ENCODE measurements around the gene NECTIN1.

Gene NECTIN1

DNA sequence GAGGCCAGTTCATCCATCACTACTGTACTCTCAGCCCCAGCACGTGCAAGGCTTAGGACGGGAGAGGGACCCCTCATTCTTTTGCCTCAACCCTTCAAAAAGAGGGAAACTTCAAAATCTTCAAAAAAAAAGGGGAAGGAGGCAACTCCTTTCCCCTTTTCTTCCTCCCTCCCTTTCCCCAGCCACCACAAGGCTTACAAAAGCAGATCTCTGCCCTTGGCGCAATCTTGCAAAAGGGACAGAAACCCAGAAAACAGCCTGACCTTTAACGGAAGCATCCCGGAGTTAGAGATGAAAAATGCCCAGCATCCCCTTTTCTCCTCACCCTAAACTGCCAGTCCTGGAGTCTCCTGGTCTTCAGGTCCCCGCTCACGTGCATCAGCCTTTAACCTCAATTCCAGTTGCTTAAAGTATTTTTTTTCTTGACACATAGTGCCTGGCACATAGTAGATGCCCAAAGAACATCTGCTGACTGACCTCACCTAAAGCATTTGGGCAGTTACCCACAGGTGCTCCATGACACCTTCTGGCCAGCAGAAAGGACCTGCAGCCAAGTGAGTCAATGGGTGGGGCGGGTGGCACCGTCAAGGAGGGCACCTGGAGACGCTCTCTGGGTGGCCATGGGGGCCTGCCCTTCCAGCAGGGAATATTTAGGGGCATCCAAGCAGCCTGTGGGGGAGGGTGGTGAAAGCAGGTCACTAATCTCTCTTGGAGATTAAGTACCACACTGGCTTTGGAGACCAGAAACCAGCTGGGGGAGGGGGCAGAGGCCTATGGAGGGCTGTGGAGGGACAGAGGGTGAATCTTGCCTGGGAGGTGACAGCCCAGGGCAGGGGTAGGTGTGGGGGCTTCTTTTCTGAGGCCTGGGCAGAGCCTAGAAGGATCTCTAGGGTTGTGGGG is 16.3 kb downstream of the NECTIN1 start:
- no peak for DNase-seq

DNA sequence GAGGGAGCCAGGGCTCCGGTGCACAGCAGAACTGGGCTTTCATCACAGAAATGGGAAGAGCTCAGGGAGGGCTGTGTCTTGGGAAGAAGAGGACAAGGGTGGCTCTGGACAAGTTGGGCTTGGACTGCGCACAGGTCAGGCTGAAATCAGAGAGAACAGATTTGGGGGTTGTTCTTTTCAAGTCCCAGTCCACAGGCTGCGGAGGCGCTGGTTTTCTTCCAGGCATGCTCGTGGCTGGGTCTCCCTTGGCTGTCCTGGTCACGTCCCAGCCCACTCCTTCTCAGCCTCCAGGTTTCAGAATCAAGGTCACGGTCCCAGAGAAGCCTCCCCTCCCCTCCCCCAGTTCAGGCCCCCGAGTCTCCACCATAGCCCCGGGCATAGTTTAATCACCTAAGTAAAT is 17.0 kb downstream of the NECTIN1 start:
- no peak for DNase-seq

DNA sequence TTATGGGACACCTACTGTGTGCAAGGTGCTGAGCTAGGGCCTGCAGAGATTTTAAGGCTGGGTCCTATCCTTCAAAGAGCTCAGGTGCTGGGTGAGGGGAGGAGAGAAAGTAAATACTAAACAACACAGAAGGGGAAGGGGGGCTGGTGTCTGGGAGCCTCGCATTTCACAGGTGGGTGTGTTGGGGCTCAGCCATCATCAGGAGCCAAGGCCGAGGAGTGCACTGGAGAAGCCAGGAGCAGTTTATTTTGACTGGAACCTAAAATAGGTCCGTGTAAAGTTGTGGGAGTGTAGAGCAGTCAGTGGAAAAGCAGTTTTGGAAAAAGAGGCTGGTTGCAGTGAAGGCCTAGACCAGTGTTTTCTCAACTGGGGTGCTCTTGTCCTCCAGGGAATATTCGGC is 17.5 kb downstream of the NECTIN1 start:
- DNase-seq, result no peak

DNA sequence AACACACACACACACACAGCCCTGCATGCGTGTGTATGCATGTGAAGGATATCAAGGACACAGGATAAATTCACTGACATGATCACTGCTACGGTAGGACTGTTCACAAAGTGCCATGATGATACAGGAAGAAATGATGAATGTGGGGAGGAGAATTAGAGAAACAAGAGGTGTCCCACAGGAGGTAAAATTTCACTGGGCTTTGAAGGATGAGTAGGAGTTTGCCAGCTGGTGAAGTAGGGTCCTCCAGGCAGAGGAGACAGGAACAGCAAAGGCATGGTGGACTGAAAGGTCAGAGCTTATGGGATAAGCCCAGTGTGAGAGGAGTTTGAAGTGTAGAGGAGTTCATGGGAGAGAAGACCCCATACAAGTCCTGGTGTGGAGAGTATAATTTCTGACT is 18.6 kb downstream of the NECTIN1 start:
- no peak for DNase-seq

DNA sequence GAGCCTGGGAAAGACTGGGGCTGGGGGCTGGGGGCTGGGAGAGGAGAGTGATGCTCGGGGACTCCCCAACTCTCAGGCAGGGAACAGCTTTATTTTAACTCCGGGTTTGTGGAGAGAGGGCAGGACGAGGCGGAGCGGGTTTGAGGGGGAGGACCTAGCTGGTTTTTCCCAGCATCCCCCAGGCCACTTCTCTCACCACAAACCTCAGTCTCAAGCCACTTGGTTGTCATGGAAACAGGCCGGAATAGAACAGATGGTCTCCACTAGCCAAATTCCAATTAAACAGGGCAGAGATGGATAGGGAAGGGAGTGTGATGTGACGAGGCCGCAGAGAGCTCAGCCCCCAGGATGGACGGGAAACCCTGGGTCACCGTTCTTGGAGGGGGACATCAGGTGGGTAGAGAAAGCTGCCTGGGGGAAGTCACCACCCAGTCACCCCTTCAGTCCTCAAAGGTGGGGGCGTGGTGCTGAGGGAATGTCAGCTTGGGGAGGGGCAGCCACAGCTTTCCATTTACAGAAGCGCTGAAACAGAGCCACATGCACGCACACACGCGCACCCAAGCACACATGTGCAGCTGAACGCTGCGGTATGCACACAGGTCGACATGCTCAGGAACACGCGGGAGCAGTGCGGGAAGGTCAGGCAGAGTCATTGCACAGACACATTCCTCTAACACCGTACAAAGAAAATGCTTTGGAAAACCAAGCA is 19.2 kb downstream of the NECTIN1 start:
- peak; percentile 90 for DNase-seq

DNA sequence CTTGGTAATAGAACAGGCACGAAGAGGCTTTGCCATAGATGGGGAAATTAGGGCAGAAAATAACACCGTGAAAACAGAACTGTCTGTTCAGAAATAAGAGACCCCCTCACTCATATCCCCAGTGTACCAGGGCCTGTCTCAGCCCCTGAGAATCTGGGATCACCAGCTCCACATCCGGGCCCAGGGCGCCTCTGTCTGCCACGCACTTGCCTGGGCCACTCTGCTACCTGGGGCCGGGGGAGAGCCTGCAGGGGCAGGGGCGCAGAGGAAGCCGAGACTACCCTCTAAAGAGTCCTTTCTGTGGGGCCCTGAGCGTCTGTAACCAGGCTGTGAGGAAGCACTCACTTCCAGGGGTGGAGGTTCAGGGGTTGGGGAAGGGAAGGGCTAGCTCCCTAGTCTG is 19.8 kb downstream of the NECTIN1 start:
- DNase-seq, result no peak

DNA sequence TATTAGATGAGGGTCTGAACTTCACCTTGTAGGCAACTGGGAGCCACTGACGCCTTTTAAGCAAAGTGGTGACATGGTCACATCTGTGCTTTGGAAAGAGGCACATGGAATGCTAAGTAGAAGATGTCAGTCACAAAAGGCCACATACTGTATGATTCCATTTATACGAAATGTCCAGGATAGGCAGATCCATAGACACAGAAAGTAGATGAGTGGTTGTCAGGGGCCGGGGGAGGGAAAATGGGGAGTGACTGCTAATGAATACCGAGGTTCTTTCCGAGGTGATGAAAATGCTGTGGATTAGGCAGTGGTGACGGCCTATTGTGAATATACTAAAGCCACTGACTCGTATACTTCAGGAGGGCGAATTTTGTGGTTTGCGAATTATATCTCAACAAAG is 20.6 kb downstream of the NECTIN1 start:
- no peak for DNase-seq

DNA sequence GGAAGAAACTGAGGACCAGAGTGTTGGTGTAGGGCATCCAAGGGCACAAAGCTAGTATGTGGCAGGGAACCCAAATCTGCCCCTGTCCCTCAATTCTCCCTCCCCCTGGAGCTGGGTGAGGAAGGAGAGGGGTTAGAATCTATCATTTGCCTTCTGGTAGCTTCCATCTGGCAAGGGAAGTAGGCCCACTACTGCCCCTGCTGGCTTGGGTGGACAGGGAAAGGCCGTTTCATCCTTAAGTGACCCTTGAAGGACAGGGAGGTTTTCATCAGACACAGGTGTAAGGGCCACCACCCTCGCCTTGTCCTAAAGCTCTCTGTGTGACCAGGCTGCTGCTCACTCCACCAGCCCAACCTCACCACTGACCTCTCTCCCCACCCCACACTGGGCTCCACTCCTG is 22.1 kb downstream of the NECTIN1 start:
- DNase-seq, result no peak

DNA sequence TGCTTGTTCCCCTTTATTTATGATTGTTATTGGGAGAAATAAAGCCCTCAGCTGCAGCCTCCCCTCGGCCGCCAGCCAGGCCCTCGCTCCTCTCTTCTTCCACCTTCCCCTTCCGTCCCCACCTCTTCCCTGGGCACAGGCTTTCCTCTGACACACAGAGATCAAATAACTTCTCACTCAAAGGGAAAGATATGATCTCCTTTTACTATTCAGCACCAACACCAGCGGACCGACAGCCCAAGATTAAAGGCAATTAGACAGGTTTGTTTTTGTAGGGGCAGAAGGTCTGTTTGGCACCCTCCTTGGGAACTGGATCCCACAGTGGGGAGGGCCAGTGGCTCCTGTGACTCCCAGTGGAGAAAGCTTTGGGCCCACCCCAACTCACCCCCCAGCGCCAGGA is 23.0 kb downstream of the NECTIN1 start:
- peak; percentile 73 for DNase-seq

DNA sequence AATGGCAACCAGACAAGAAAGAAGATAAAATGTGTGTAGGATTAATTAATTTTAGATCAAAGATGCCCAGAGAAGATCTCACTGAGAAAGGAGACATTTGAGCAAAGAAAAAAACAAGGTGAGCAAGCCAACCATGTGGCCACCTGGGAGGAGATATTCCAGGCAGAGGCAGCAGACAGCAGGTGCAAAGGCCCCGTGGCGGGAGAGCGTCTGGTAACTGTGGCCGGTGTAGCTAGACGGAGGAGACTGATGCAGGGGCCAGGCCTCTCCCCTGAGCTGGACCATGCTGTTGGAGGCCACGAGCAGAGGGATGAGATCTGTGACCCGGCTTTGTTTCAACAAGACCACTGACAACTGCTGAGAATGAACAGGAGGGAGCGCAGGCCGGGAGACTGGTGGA is 23.6 kb downstream of the NECTIN1 start:
- DNase-seq, result no peak

DNA sequence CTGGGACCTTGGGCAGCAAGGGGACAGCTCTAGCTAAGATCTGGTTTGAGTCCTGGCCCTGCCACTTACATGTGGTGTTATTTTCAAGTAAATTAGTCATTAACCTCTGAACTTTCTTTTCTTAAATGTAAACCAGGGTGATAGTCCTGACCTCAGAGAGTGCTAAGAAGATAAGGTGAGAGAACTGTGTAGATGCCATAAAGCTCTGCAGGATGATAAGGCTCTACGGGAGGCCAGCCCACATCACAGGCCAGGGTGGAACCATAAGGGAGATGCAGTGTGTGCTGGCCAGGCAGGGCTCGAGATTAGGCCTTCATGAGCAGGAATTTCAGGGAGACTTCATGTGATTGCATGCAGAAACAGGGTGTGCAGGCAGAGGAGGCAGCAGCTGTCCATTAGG is 24.2 kb downstream of the NECTIN1 start:
- DNase-seq, result no peak

DNA sequence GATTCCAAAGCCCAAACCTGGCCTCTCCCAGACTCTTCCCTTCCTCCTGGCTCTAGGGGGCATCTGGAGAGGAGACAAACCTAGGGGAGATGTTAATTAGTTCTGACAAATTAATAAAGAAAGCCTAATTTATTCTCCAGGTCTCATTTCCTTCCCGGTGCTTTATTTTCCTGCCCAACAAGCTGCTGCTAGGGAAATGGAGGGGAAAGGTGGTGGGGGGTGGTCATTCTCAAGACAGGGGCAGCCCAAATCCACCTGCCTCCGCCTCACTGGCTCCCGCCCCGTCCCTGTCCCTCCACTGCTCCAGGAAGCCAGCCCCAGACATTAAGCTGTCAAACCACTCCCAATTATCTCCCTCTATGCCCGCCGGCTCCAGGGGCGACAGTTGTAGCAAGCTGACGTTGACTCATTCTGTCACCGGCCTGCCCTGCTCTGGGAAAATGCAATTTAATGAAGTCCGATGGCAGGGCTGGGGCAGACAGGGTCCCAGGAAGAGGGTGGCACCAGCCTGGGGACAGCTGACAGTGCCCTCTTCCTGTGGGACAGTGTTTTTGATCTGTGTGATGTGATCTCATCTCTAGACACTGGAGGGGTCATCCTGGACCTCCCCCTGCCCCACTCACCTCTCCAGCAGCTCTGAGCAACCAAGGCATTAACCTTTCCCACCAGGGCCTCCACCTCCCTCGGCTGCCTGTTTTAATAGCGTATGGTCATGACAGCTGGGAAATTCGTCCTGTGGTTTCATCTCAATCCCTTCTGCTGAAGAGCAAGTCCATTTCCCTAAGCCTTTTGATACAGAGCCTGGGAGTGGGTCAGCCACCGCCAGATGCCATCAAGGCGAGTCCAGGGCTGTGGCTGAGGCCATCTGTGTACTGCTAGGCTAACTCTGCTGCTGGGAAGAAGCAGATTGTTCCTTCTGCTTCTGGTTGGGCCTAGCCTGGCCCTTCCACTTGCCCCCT is 27.1 kb downstream of the NECTIN1 start:
- DNase-seq, result peak; percentile 88

DNA sequence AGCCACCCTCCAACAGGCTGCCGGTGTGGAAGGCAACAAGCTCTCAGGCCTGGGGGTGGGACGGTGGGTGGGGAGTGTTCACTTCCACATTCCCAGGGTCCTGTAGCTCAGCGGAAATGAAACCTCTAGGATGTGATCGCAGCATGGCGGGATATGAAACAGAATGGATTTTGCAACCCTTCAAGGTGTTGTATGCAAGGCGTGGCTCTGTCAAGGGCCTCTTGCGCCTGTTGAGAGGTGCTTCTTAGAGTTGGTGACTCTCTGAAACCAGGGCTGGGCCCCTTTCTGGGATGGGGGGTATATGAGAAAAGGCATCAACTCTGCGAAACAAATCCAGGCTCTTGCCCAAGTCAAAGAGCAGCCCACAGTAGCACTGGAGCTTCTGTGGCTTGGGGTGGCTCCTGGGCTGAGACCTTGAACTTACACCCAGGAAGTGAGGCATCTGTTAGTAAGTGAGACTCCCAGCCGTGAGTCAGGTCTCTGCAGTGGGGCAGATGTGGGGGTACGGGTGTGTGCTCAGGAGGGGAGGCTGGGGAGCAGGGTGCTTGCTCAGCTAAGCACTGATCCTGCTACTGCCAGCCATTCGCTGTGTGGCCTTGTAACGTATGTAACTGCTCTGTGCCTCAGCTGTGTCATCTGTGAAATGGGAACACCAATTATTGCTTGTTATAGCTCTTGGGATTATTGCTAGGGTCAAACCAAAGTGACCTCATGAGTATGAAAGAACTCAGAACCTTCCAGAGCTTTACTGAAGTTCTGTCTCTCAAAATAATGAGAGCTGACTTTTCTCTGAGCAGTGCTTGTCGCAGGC is 28.3 kb downstream of the NECTIN1 start:
- DNase-seq, result no peak

DNA sequence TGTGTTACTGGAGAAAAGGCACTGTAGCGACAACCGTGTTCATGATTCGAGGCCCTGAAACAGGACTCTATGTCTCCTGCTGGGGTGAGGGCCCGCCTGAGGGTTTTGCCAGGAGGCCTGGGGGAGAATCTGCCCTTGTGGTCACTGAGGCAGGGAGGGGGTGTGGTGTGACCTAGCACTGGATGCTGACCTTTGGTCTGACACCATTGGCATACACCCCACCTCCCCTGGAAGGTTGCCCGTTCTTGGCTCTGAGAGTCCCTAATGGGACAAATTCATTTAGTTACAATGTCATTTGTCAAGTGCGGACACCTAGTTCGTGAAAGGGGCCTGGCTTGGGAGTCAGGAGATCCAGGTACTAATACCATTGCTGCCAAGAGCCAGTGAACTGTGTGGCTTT is 29.0 kb downstream of the NECTIN1 start:
- no peak for DNase-seq

DNA sequence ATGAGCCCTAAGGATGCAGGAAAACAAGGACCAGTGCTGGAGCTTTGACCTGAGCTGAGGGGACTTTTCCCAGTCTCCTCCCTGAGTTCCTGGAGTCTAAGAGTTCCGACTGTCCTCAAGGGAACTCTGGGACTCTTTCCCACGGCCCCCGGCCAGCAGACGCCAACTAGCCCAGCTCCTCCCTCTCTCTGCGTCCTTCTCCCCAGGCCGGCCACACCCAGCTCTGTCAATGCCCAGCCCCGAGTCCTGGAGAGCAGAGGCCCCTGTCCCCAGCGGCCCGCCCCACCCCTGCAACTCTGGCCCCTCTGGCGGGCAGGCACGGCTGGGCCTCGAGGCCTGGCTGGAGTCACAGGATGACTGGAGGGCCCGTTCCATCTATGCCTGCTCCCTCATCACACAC is 29.8 kb downstream of the NECTIN1 start:
- no peak for DNase-seq

DNA sequence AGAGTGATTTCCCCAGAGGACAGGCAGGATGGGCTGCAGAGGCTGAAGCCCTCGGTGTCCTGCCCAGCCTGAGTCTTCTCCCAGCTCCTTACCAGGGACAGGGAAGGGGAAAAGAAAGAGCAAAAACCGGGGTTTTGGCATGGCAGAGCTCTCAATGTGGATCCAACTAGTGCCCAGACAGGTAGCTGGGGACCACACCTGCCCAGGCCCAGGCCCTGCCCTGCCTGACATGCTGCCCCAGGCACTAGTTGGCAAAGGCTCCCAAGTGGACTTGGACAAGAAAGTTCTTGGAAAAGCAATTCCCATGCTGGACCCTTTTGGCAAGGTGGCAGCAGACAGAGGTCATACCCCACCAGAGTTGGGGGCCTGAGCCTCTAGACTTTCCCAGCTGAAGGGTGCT is 31.1 kb downstream of the NECTIN1 start:
- no peak for DNase-seq

DNA sequence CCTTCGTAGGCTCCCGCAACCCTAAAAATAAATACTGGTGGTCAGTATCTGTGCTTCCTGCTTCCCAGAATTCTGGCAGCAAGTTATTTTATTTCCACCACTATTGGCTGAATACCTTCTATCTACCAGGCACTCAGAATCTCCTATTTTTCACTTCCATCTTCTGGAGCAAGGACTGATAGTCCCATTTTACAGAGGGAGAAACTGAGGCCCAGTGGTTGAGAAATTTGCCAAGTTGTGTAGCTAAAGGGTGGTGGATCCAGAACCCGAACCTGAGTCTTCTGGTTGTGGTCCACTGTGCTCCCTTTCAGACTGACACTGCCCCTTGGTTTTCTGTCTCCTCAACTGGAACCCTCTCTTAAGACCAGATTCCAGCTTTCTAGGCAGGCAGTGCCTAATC is 31.6 kb downstream of the NECTIN1 start:
- DNase-seq, result no peak

DNA sequence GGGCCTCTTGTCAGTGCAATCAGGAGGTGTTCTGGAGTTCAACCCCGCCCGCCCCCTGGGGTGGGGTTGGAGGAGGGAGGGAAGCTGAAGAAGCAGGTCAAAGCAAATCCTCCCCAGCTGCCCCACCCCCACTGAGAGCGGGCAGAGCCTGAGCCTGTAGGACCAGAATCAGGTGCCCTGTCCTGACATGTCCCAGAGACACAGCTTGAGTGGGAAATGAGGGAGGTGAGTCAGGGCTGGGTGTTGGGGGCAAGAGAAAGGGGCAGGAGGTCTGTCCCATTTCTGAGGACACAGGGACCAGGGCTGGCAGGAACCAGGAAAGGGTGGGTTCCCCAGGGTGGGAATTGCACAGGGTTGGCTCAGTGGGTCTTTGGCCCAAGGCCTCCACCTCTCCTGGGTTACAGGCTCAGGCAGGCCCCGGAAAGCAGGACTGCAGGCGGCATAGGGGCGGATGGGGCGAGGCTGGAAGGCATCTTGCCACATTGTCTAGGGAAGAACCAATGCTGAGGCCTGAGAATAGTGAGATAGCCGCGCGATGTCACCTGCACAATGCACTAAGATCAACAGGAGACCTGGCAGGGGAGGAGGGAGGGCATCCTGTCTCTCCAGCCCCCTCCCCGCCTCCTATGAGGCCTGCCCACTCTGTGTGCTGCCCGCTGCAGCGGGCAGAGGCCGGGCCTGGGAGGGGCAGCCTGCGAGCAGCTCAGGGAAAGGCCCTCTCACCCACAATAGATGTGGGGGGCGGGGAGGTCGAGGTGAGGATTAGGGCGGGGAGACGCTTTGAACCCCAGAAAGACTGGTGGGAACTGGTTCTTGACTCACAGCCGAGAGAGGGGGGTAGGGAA is 32.4 kb downstream of the NECTIN1 start:
- no peak for DNase-seq

DNA sequence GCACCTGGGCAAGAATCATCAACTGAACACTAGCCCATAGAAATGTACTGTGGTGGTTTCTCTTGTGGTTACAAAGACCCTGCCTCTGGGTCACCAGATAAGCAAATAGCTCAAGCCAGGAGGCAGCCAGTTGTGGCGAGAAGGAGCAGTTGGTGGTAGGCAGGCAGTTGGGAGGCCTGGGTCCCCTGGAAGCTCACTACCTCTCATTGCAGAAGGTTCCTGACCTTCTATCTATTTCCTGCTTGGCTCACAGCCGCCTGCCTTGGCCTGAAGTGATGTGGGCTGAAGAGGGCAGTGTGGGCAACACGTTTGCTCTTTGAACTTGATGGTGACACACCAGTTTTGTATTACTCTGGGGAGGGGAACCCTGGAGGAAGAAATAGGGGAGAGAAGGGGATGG is 34.7 kb downstream of the NECTIN1 start:
- DNase-seq, result no peak

DNA sequence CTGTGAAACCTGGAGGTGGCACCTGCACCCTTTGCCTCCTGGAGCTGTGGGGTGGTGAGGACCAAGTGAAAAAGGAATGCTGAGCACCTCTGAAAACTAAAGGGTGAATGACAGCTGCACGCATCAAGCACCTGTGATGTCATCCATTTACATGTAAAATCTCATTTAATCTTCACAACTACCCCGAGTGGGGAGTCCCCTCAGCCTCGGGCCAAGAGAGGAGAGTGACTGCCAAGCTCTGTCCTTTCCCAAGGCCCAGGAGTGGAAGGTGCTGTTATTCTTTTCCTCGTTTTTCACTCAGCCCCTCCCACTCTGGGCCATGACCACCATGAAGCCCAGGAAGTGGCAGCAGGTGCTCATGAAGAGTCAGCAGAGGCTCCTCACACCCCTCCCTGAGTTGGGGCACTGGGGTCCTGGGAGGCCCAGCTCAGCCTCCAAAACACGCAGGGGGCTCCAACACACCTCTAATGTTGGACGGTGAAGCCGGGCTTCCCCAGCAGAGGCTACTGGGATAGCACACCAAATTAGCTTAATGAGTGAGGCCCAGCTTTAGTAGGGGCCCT is 35.7 kb downstream of the NECTIN1 start:
- DNase-seq, result no peak

DNA sequence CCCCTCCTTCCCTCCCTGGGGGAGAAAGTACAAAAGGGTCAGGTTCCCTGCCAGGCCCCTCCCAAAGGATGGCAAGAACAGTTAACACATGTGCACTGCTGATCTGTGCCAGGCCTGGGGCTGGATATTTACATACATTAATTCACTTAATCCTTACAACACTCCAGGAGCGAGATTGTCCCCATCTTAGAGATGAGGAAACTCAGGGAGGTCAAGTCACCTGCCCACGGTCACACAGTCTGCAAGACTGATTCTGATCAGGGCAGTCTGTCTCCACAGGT is 36.5 kb downstream of the NECTIN1 start:
- peak; percentile 61 for DNase-seq

Data from DMS 273 treated with DMSO at 0.1 percent for 48 hours (cell line).